ENCODE results near the gene NCR3LG1. TPM values are rescaled to one million over a fixed set of nuclear protein-coding genes. Genes with fewer than 3 reads are reported as not detected.

Gene NCR3LG1
- polyA plus RNA-seq, 1 donor (not counting 4 experiments of a cell fraction or from before 2014, with no cell fraction given), result 3.9 TPM

- no peak overlapping the region for H3K27ac ChIP-seq (ENCODE audit: control insufficient read depth, insufficient read depth, low read length)
- no peaks in the 10 kb centered on the region for H4K20me1 ChIP-seq (ENCODE audit: control insufficient read depth, extremely low read depth, insufficient read depth, low read length)
- H3K27me3 ChIP-seq (ENCODE audit: control insufficient read depth, extremely low read depth, insufficient read depth, low read length), result no peaks in the 10 kb centered on the region
- TF ChIP-seq EZH2 (IDR thresholded peaks at IDR 0.05; ENCODE audit: low read length), result no peak
- peaks cover 10% of the 10 kb centered on the region for H3K9me3 ChIP-seq (ENCODE audit: control insufficient read depth, low read depth, low read length)
- H3K9ac ChIP-seq (ENCODE audit: control insufficient read depth, extremely low read depth, insufficient read depth, low read length), result no peak overlapping the region
- no peak for DNase-seq (ENCODE audit: low read depth, low spot score)
- H3K79me2 ChIP-seq (ENCODE audit: control insufficient read depth, insufficient read depth, low read length), result no peaks in the 10 kb centered on the region
- H3K4me2 ChIP-seq (ENCODE audit: control insufficient read depth, extremely low read depth, insufficient read depth, low read depth, low read length), result no peak overlapping the region
- H3K4me1 ChIP-seq (ENCODE audit: control insufficient read depth, extremely low read depth, insufficient read depth, low read length), result peaks cover 12% of the 10 kb centered on the region
- no peaks in the 10 kb centered on the region for H3K9me1 ChIP-seq (ENCODE audit: control insufficient read depth, extremely low read depth, insufficient read depth, low read length)
- H3K36me3 ChIP-seq (ENCODE audit: control insufficient read depth in 2 of 2, extremely low read depth in 1 of 2, insufficient read depth in 2 of 2, low read length in 2 of 2), result no peaks in the 10 kb centered on the region
- H3K4me3 ChIP-seq (ENCODE audit: control insufficient read depth in 2 of 3, extremely low read depth in 1 of 3, insufficient read depth in 2 of 3, low read depth in 1 of 3, low read length in 3 of 3), result no peak overlapping the region
- FAIRE-seq, result no peak
- dilution Hi-C loops (cut with MboI; ENCODE audit: extremely low pct_ligation_motif_present, low sequenced_read_pairs), result no loop called here
- no peak overlapping the region for H2AFZ ChIP-seq (ENCODE audit: control insufficient read depth, low read length)
These were observed 29.6 kb downstream of the NCR3LG1 start for GRCh38 chr11:17381156-17381555.

- Histone ChIP-seq H3K4me2 (ENCODE audit: control insufficient read depth, extremely low read depth, insufficient read depth, low read depth, low read length) (no peak overlapping the region), H4K20me1 (ENCODE audit: control insufficient read depth, extremely low read depth, insufficient read depth, low read length) (no peaks in the 10 kb centered on the region), H2AFZ (ENCODE audit: control insufficient read depth, low read length) (no peak overlapping the region), H3K27me3 (ENCODE audit: control insufficient read depth, extremely low read depth, insufficient read depth, low read length) (no peaks in the 10 kb centered on the region), H3K9me3 (ENCODE audit: control insufficient read depth, low read depth, low read length) (peaks cover 10% of the 10 kb centered on the region), H3K4me3 (ENCODE audit: control insufficient read depth in 2 of 3, extremely low read depth in 1 of 3, insufficient read depth in 2 of 3, low read depth in 1 of 3, low read length in 3 of 3) (no peak overlapping the region), H3K27ac (ENCODE audit: control insufficient read depth, insufficient read depth, low read length) (no peak overlapping the region), H3K9me1 (ENCODE audit: control insufficient read depth, extremely low read depth, insufficient read depth, low read length) (no peaks in the 10 kb centered on the region), H3K9ac (ENCODE audit: control insufficient read depth, extremely low read depth, insufficient read depth, low read length) (no peak overlapping the region), H3K79me2 (ENCODE audit: control insufficient read depth, insufficient read depth, low read length) (no peaks in the 10 kb centered on the region), H3K4me1 (ENCODE audit: control insufficient read depth, extremely low read depth, insufficient read depth, low read length) (peaks cover 12% of the 10 kb centered on the region), H3K36me3 (ENCODE audit: control insufficient read depth in 2 of 2, extremely low read depth in 1 of 2, insufficient read depth in 2 of 2, low read length in 2 of 2) (no peaks in the 10 kb centered on the region)
- FAIRE-seq (no peak), DNase-seq (ENCODE audit: low read depth, low spot score) (no peak)
- TF ChIP-seq EZH2 (IDR thresholded peaks at IDR 0.05; ENCODE audit: low read length), result no peak
- TF ChIP-seq, protein P1, sequence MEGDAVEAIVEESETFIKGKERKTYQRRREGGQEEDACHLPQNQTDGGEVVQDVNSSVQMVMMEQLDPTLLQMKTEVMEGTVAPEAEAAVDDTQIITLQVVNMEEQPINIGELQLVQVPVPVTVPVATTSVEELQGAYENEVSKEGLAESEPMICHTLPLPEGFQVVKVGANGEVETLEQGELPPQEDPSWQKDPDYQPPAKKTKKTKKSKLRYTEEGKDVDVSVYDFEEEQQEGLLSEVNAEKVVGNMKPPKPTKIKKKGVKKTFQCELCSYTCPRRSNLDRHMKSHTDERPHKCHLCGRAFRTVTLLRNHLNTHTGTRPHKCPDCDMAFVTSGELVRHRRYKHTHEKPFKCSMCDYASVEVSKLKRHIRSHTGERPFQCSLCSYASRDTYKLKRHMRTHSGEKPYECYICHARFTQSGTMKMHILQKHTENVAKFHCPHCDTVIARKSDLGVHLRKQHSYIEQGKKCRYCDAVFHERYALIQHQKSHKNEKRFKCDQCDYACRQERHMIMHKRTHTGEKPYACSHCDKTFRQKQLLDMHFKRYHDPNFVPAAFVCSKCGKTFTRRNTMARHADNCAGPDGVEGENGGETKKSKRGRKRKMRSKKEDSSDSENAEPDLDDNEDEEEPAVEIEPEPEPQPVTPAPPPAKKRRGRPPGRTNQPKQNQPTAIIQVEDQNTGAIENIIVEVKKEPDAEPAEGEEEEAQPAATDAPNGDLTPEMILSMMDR (optimal IDR thresholded peaks at IDR 0.05 in 1 of 3, IDR thresholded peaks at IDR 0.05 in 1 of 3, conservative IDR thresholded peaks at IDR 0.05 in 1 of 3; ENCODE audit: extremely low read depth in 1 of 3, insufficient read depth in 2 of 3, low read length in 3 of 3), result no peak
- dilution Hi-C loops (cut with MboI; ENCODE audit: extremely low pct_ligation_motif_present, low sequenced_read_pairs), result no loop called here
These were observed 30.6 kb downstream of the NCR3LG1 start for GRCh38 chr11:17382046-17382728.

- no peak for TF ChIP-seq EZH2 (IDR thresholded peaks at IDR 0.05; ENCODE audit: low read length)
- TF ChIP-seq, protein P1 (optimal IDR thresholded peaks at IDR 0.05 in 1 of 3, IDR thresholded peaks at IDR 0.05 in 1 of 3, conservative IDR thresholded peaks at IDR 0.05 in 1 of 3; ENCODE audit: extremely low read depth in 1 of 3, insufficient read depth in 2 of 3, low read length in 3 of 3), result no peak
- H3K9me1 ChIP-seq (ENCODE audit: control insufficient read depth, extremely low read depth, insufficient read depth, low read length), result no peaks in the 10 kb centered on the region
- no peaks in the 10 kb centered on the region for H4K20me1 ChIP-seq (ENCODE audit: control insufficient read depth, extremely low read depth, insufficient read depth, low read length)
- H2AFZ ChIP-seq (ENCODE audit: control insufficient read depth, low read length), result no peak overlapping the region
- DNase-seq (ENCODE audit: low read depth, low spot score) (no peak), FAIRE-seq (no peak)
- peaks cover 10% of the 10 kb centered on the region for H3K4me1 ChIP-seq (ENCODE audit: control insufficient read depth, extremely low read depth, insufficient read depth, low read length)
- H3K27ac ChIP-seq (ENCODE audit: control insufficient read depth, insufficient read depth, low read length), result no peak overlapping the region
- no peak overlapping the region for H3K4me2 ChIP-seq (ENCODE audit: control insufficient read depth, extremely low read depth, insufficient read depth, low read depth, low read length)
- dilution Hi-C loops (cut with MboI; ENCODE audit: extremely low pct_ligation_motif_present, low sequenced_read_pairs), result no loop called here
- no peak overlapping the region for H3K9ac ChIP-seq (ENCODE audit: control insufficient read depth, extremely low read depth, insufficient read depth, low read length)
- peaks cover 6% of the 10 kb centered on the region for H3K27me3 ChIP-seq (ENCODE audit: control insufficient read depth, extremely low read depth, insufficient read depth, low read length)
- H3K79me2 ChIP-seq (ENCODE audit: control insufficient read depth, insufficient read depth, low read length), result no peaks in the 10 kb centered on the region
- no peaks in the 10 kb centered on the region for H3K36me3 ChIP-seq (ENCODE audit: control insufficient read depth in 2 of 2, extremely low read depth in 1 of 2, insufficient read depth in 2 of 2, low read length in 2 of 2)
- peaks cover 4% of the 10 kb centered on the region for H3K9me3 ChIP-seq (ENCODE audit: control insufficient read depth, low read depth, low read length)
- H3K4me3 ChIP-seq (ENCODE audit: control insufficient read depth in 2 of 3, extremely low read depth in 1 of 3, insufficient read depth in 2 of 3, low read depth in 1 of 3, low read length in 3 of 3), result no peak overlapping the region
These were observed 31.9 kb downstream of the NCR3LG1 start for GRCh38 chr11:17383461-17383860.

All from keratinocyte (primary cell).